Measurements from ENCODE around the gene SIRT3. TPM values are rescaled to one million over a fixed set of nuclear protein-coding genes. Genes with fewer than 3 reads are reported as not detected.

Gene SIRT3
- polyA plus RNA-seq (ENCODE audit: insufficient read length in 12 of 12) = 10 to 100 TPM in 11 of 12 donors, not detected in 1; 17.8 to 44.5 (median 21.1) TPM
- long read RNA-seq, donor 1, partial matches to known transcripts = 0 of 6 reads
- long read RNA-seq, donor 1, other reads (novel, unspliced or antisense) = 0 of 6 reads
- long read RNA-seq, donor 2, transcript SIRT3-201 (7 exons, 2,543 nt) = major isoform, 7 of 7 reads
- long read RNA-seq, donor 2, partial matches to known transcripts = 0 of 7 reads
- long read RNA-seq, donor 2, other reads (novel, unspliced or antisense) = 0 of 7 reads
- long read RNA-seq, donor 3, partial matches to known transcripts = 0 of 4 reads
- long read RNA-seq, donor 3, other reads (novel, unspliced or antisense) = 0 of 4 reads
- long read RNA-seq, donor 4, partial matches to known transcripts = 0 of 2 reads
- long read RNA-seq, donor 4, other reads (novel, unspliced or antisense) = 0 of 2 reads
- long read RNA-seq, donor 5 = 0 reads
- long read RNA-seq, donor 6, partial matches to known transcripts = 0 of 1 reads
- long read RNA-seq, donor 6, other reads (novel, unspliced or antisense) = 0 of 1 reads
- long read RNA-seq, donor 7, partial matches to known transcripts = 0 of 3 reads
- long read RNA-seq, donor 7, other reads (novel, unspliced or antisense) = 0 of 3 reads
- long read RNA-seq, donor 8, transcript SIRT3-201 (7 exons, 2,543 nt) = major isoform, 6 of 10 reads
- long read RNA-seq, donor 8, partial matches to known transcripts = 0 of 10 reads
- long read RNA-seq, donor 8, other reads (novel, unspliced or antisense) = 0 of 10 reads
- long read RNA-seq, donor 9, partial matches to known transcripts = 0 of 1 reads
- long read RNA-seq, donor 9, other reads (novel, unspliced or antisense) = 0 of 1 reads
- long read RNA-seq, donor 10, partial matches to known transcripts = 0 of 7 reads
- long read RNA-seq, donor 10, other reads (novel, unspliced or antisense) = 0 of 7 reads
- long read RNA-seq, donor 11, partial matches to known transcripts = 0 of 5 reads
- long read RNA-seq, donor 11, other reads (novel, unspliced or antisense) = 0 of 5 reads

- DNase-seq = peak; percentile 78
Observed at GRCh38 chr11:235997-236773, at the start of gene SIRT3. SIRT3 (minus strand) TSS chr11:236342; CDS start chr11:236328, 14 bp downstream.

- DNase-seq = no peak
Observed at GRCh38 chr11:285894-286220, 49.7 kb upstream of the SIRT3 start.

- DNase-seq = no peak
Observed at GRCh38 chr11:285021-285893, 49.1 kb upstream of the SIRT3 start.

- no peak for DNase-seq
Observed at GRCh38 chr11:284105-285020, 48.2 kb upstream of the SIRT3 start.

GRCh38 chr11:283405-284104, 47.4 kb upstream of the SIRT3 start:
- DNase-seq = no peak

- no peak for DNase-seq
Observed at GRCh38 chr11:282630-283360, 46.7 kb upstream of the SIRT3 start.

GRCh38 chr11:282171-282570, 46.0 kb upstream of the SIRT3 start:
- DNase-seq = no peak

- no peak for DNase-seq
Observed at GRCh38 chr11:281486-282161, 45.5 kb upstream of the SIRT3 start.

- DNase-seq = no peak
Observed at GRCh38 chr11:280706-281485, 44.8 kb upstream of the SIRT3 start.

- DNase-seq = no peak
Observed at GRCh38 chr11:279966-280705, 44.0 kb upstream of the SIRT3 start.

- no peak for DNase-seq
Observed at GRCh38 chr11:279040-279965, 43.2 kb upstream of the SIRT3 start.

GRCh38 chr11:278001-278951, 42.1 kb upstream of the SIRT3 start, which contains the start of gene NLRP6:
NLRP6 (plus strand) TSS chr11:278407; CDS start chr11:278570, 163 bp downstream.
- no peak for DNase-seq

GRCh38 chr11:276219-276618, 40.1 kb upstream of the SIRT3 start:
- DNase-seq = no peak

- no peak for DNase-seq
Observed at GRCh38 chr11:272931-273198, 36.7 kb upstream of the SIRT3 start.
